Uterine smooth muscle cell (primary cell): ENCODE results near the gene CEACAM1. TPM values are rescaled to one million over a fixed set of nuclear protein-coding genes. Genes with fewer than 3 reads are reported as not detected.

ENCODE experiments used
- total RNA-seq: library from RNA; depleted of rRNA; stranded (reverse); fragments of >200 nt; gene quantifications from 2 replicates; pipeline ENCODE4 v1.2.3, GENCODE V29; 2014

Gene CEACAM1
- total RNA-seq, result under 0.01 TPM in 1 of 2 replicates, not detected in the other

GRCh38 chr19:42528354-42529247, at the start of gene CEACAM1:
TSS of gene CEACAM1 (minus strand) at chr19:42528481. CDS start at chr19:42528374, 107 bp downstream.

Other genes starting within 250 kb of the CEACAM1 start
- gene PRR19, start 226.3 kb downstream of the CEACAM1 start, total RNA-seq, result 0.37 and 0.55 TPM in 2 replicates
- gene PAFAH1B3, start 225.9 kb downstream of the CEACAM1 start, total RNA-seq, result 38.1 and 58.9 TPM in 2 replicates
- gene TMEM145, start 215.2 kb downstream of the CEACAM1 start, total RNA-seq, result 0.50 and 0.77 TPM in 2 replicates
- 14.4 and 36.0 TPM in 2 replicates for gene MEGF8, start 202.8 kb downstream of the CEACAM1 start, total RNA-seq
- gene CNFN, start 138.2 kb downstream of the CEACAM1 start, total RNA-seq, result not detected in 2 replicates
- gene LIPE, start 101.1 kb downstream of the CEACAM1 start, total RNA-seq, result 3.0 and 3.7 TPM in 2 replicates
- gene CXCL17, start 85.5 kb downstream of the CEACAM1 start, total RNA-seq, result not detected in 2 replicates
- gene CEACAM8, start 66.4 kb upstream of the CEACAM1 start, total RNA-seq, result not detected in 2 replicates
- gene PSG3, start 212.0 kb upstream of the CEACAM1 start, total RNA-seq, result not detected in 2 replicates
- gene PSG8, start 237.2 kb upstream of the CEACAM1 start, total RNA-seq, result not detected in 2 replicates